ENCODE data around the gene NSRP1. TPM values are rescaled to one million over a fixed set of nuclear protein-coding genes. Genes with fewer than 3 reads are reported as not detected.
"Not testable (repeated sequence)": the region's sequence is repeated elsewhere in the genome, so short reads cannot be mapped to it uniquely, and the experiment has no call there.

The NSRP1 gene
- total and polyA plus RNA-seq, 2 of the 13 experiments (the other 11 are each of a cell fraction or from before 2014, with no cell fraction given) = 7.0 to 14.3 TPM

GRCh38 chr17:30228011-30228410 is 111.4 kb downstream of the NSRP1 start:
- WGBS (ENCODE audit: low lambda C conversion rate) = 98% methylated on average over 3 of the region's 3 CpGs
- FAIRE-seq = no peak
- CTCF ChIA-PET (ENCODE audit: low intra/inter-chr PET ratio, low total read pairs) = no interaction called here

GRCh38 chr17:30229012-30229411 is 112.4 kb downstream of the NSRP1 start:
- Histone ChIP-seq H3K9me3 (ENCODE audit: low read length) (no peaks in the 10 kb centered on the region), H3K36me3 (replicated peaks in 1 of 2; ENCODE audit: control insufficient read depth in 1 of 2, insufficient read depth in 2 of 2, low read length in 2 of 2) (no peaks in the 10 kb centered on the region), H3K27ac (ENCODE audit: extremely low read length, insufficient read depth, low read length) (no peak overlapping the region), H3K9ac (ENCODE audit: insufficient read depth, low read depth, low read length) (peak overlapping the region; percentile 17; the same call in 1 of the 2 replicates), H3K4me2 (ENCODE audit: low read depth, low read length) (peak overlapping the region; percentile 34), H4K20me1 (ENCODE audit: insufficient read depth, low read length) (no peaks in the 10 kb centered on the region), H3K4me1 (ENCODE audit: insufficient read depth, low read length) (peaks cover 76% of the 10 kb centered on the region), H3K27me3 (ENCODE audit: control insufficient read depth in 1 of 2, insufficient read depth in 2 of 2, low read length in 2 of 2) (no peaks in the 10 kb centered on the region), H3K79me2 (ENCODE audit: insufficient read depth, low read length) (no peaks in the 10 kb centered on the region), H3K4me3 (replicated peaks in 1 of 3; ENCODE audit: insufficient read depth in 1 of 3, low read depth in 2 of 3, low read length in 3 of 3) (peak overlapping the region in 1 of 3 experiments; percentile 12; a peak in 2 of 6 replicates), H2AFZ (ENCODE audit: low read length) (no peak overlapping the region)
- ATAC-seq (peak; percentile 15; the same call in 2 of the 3 replicates), FAIRE-seq (peak; percentile 12), DNase-seq (ENCODE audit: low spot score) (peak; percentile 34)
- CTCF ChIA-PET (ENCODE audit: low intra/inter-chr PET ratio, low total read pairs) = no interaction called here
- in situ Hi-C loops (cut with HindIII; ENCODE audit: extremely low pct_ligation_motif_present, low pct_unique_long_range_greater_than_20kb) (no loop called here), intact Hi-C loops (cut with micrococcal nuclease; ENCODE audit: unreplicated experiment) (loop anchor here (10.0 kb wide), 1 partner anchor 54 kb away; no protein-coding TSS in a partner anchor)
- 22% methylated on average over 7 of the region's 7 CpGs for WGBS (ENCODE audit: low lambda C conversion rate)
- TF ChIP-seq HNF4A (CRISPR knock-in tag; IDR thresholded peaks at IDR 0.05) (peak; percentile 39; the same call in 1 of the 2 replicates), SAP130 (CRISPR knock-in tag; IDR thresholded peaks at IDR 0.05; ENCODE audit: low read depth) (peak; percentile 28; the same call in 1 of the 2 replicates), ZFP90 (CRISPR knock-in tag; IDR thresholded peaks at IDR 0.05; ENCODE audit: borderline replicate concordance) (no peak), HNF4G (IDR thresholded peaks at IDR 0.05; ENCODE audit: borderline replicate concordance, low read depth, low read length) (peak; percentile 18; the same call in 1 of the 2 replicates), HNF4G (CRISPR knock-in tag; IDR thresholded peaks at IDR 0.05; ENCODE audit: borderline replicate concordance, low read depth) (no peak)
- POLR2A ChIA-PET = no interaction called here
- BruUV-seq (replicated peaks) = no TSS peak

More at GRCh38 chr17:30228011-30228410, 111.4 kb downstream of the NSRP1 start:
- no peak for DNase-seq (ENCODE audit: low spot score)
- in situ Hi-C loops (cut with HindIII; ENCODE audit: extremely low pct_ligation_motif_present, low pct_unique_long_range_greater_than_20kb) (no loop called here), intact Hi-C loops (cut with micrococcal nuclease; ENCODE audit: unreplicated experiment) (loop anchor here (10.0 kb wide), 1 partner anchor 53 kb away; no protein-coding TSS in a partner anchor)
- H3K9ac ChIP-seq (ENCODE audit: insufficient read depth, low read depth, low read length) = no peak overlapping the region
- H3K4me1 ChIP-seq (ENCODE audit: insufficient read depth, low read length) = peaks cover 84% of the 10 kb centered on the region
- no peaks in the 10 kb centered on the region for H4K20me1 ChIP-seq (ENCODE audit: insufficient read depth, low read length)
- no peaks in the 10 kb centered on the region for H3K9me3 ChIP-seq (ENCODE audit: low read length)
- no peak overlapping the region for H2AFZ ChIP-seq (ENCODE audit: low read length)
- no peak overlapping the region for H3K4me3 ChIP-seq (replicated peaks in 1 of 3; ENCODE audit: insufficient read depth in 1 of 3, low read depth in 2 of 3, low read length in 3 of 3)
- H3K36me3 ChIP-seq (replicated peaks in 1 of 2; ENCODE audit: control insufficient read depth in 1 of 2, insufficient read depth in 2 of 2, low read length in 2 of 2) = no peaks in the 10 kb centered on the region
- no peak overlapping the region for H3K4me2 ChIP-seq (ENCODE audit: low read depth, low read length)
- no peak overlapping the region for H3K27ac ChIP-seq (ENCODE audit: extremely low read length, insufficient read depth, low read length)
- no peaks in the 10 kb centered on the region for H3K27me3 ChIP-seq (ENCODE audit: control insufficient read depth in 1 of 2, insufficient read depth in 2 of 2, low read length in 2 of 2)
- no peak for ATAC-seq
- peak; percentile 37; the same call in 1 of the 2 replicates for TF ChIP-seq ZMYM3 (CRISPR knock-in tag; IDR thresholded peaks at IDR 0.05)
- TF ChIP-seq ZNF703 (CRISPR knock-in tag; IDR thresholded peaks at IDR 0.05; ENCODE audit: borderline replicate concordance) = no peak
- TF ChIP-seq ZNF768 (CRISPR knock-in tag; IDR thresholded peaks at IDR 0.05) = peak; percentile 72; the same call in 1 of the 2 replicates
- H3K79me2 ChIP-seq (ENCODE audit: insufficient read depth, low read length) = no peaks in the 10 kb centered on the region
- POLR2A ChIA-PET = no interaction called here
- BruUV-seq (replicated peaks) = no TSS peak

GRCh38 chr17:30230009-30230408 is 113.4 kb downstream of the NSRP1 start:
- intact Hi-C loops (cut with micrococcal nuclease; ENCODE audit: unreplicated experiment); DNase-seq (ENCODE audit: low spot score); H3K36me3 ChIP-seq (replicated peaks in 1 of 2; ENCODE audit: control insufficient read depth in 1 of 2, insufficient read depth in 2 of 2, low read length in 2 of 2); FAIRE-seq; POLR2A ChIA-PET; H3K27ac ChIP-seq (ENCODE audit: extremely low read length, insufficient read depth, low read length); H3K9me3 ChIP-seq (ENCODE audit: low read length); ATAC-seq; H4K20me1 ChIP-seq (ENCODE audit: insufficient read depth, low read length); CTCF ChIA-PET (ENCODE audit: low intra/inter-chr PET ratio, low total read pairs); BruUV-seq (replicated peaks); H3K79me2 ChIP-seq (ENCODE audit: insufficient read depth, low read length); H3K4me2 ChIP-seq (ENCODE audit: low read depth, low read length); H2AFZ ChIP-seq (ENCODE audit: low read length); H3K4me3 ChIP-seq (replicated peaks in 1 of 3; ENCODE audit: insufficient read depth in 1 of 3, low read depth in 2 of 3, low read length in 3 of 3); H3K9ac ChIP-seq (ENCODE audit: insufficient read depth, low read depth, low read length); H3K27me3 ChIP-seq (ENCODE audit: control insufficient read depth in 1 of 2, insufficient read depth in 2 of 2, low read length in 2 of 2): not testable (repeated sequence)
- in situ Hi-C loops (cut with HindIII; ENCODE audit: extremely low pct_ligation_motif_present, low pct_unique_long_range_greater_than_20kb) = loop anchor here (10.0 kb wide), 1 partner anchor 105 kb away; no protein-coding TSS in a partner anchor
- H3K4me1 ChIP-seq (ENCODE audit: insufficient read depth, low read length) = peaks cover 75% of the 10 kb centered on the region
- WGBS (ENCODE audit: low lambda C conversion rate) = 84% methylated on average over 1 of the region's 1 CpG

All from HepG2 (cell line).